ENCODE results near the gene USP14. TPM values are rescaled to one million over a fixed set of nuclear protein-coding genes. Genes with fewer than 3 reads are reported as not detected.

Gene USP14
- total and polyA plus RNA-seq, 2 donors (not counting 3 experiments of a cell fraction or from before 2014, with no cell fraction given): 13.2 to 98.4 TPM

DNA sequence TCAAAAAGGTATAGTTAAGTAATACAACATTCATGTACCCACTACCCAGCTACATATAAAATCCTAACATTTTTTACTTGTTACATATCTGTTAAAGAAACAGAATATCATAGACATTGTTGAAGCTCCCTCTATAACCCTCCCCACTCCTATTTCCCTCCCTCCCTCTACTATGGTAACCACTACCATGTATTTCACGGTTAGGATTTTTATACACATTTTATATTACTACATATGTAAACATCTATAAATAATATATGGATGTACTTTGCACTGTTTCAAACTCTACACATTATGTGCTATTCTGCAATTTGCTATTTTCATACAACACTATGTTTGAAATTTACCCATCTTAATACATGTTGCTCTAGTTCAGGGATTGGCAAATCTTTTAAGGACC is 73.2 kb downstream of the USP14 start:
- H3K9ac ChIP-seq (replicated peaks; ENCODE audit: extremely low read depth, insufficient read depth, low read length): no peak overlapping the region

More for the DNA sequence above, 73.2 kb downstream of the USP14 start:
- Histone ChIP-seq H3K27ac (ENCODE audit: insufficient read depth, low read depth, low read length) (no peak overlapping the region), H3K27me3 (ENCODE audit: control insufficient read depth in 2 of 2, insufficient read depth in 2 of 2, low read length in 2 of 2) (no peaks in the 10 kb centered on the region), H4K20me1 (replicated peaks; ENCODE audit: control insufficient read depth, extremely low read depth, insufficient read depth, low read length) (no peaks in the 10 kb centered on the region), H3K36me3 (ENCODE audit: control insufficient read depth in 2 of 2, extremely low read depth in 1 of 2, insufficient read depth in 2 of 2, low read length in 2 of 2) (no peaks in the 10 kb centered on the region), H3K9me1 (replicated peaks; ENCODE audit: control insufficient read depth, extremely low read depth, insufficient read depth, low read length) (no peaks in the 10 kb centered on the region), H3K9me3 (replicated peaks; ENCODE audit: control insufficient read depth, insufficient read depth, low read length) (no peaks in the 10 kb centered on the region), H3K4me2 (ENCODE audit: insufficient read depth, low read length) (no peak overlapping the region), H3K4me1 (ENCODE audit: control insufficient read depth, extremely low read depth, insufficient read depth, low read length) (no peaks in the 10 kb centered on the region), H3K4me3 (replicated peaks in 1 of 3; ENCODE audit: insufficient read depth in 1 of 3, low read depth in 1 of 3, low read length in 3 of 3) (no peak overlapping the region), H2AFZ (ENCODE audit: low read depth, low read length) (no peak overlapping the region), H3K79me2 (ENCODE audit: control insufficient read depth, insufficient read depth, low read length) (no peaks in the 10 kb centered on the region)
- dilution Hi-C loops (cut with MboI; ENCODE audit: extremely low pct_ligation_motif_present, low sequenced_read_pairs) (no loop called here), intact Hi-C loops (cut with micrococcal nuclease) (no loop called here)
- BruUV-seq (replicated peaks): no TSS peak
- no peak for DNase-seq (ENCODE audit: low read depth, low spot score)
- TF ChIP-seq, protein P1, sequence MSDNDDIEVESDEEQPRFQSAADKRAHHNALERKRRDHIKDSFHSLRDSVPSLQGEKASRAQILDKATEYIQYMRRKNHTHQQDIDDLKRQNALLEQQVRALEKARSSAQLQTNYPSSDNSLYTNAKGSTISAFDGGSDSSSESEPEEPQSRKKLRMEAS (IDR thresholded peaks at IDR 0.05; ENCODE audit: insufficient read depth, insufficient read length): no peak
- TF ChIP-seq, protein P2, sequence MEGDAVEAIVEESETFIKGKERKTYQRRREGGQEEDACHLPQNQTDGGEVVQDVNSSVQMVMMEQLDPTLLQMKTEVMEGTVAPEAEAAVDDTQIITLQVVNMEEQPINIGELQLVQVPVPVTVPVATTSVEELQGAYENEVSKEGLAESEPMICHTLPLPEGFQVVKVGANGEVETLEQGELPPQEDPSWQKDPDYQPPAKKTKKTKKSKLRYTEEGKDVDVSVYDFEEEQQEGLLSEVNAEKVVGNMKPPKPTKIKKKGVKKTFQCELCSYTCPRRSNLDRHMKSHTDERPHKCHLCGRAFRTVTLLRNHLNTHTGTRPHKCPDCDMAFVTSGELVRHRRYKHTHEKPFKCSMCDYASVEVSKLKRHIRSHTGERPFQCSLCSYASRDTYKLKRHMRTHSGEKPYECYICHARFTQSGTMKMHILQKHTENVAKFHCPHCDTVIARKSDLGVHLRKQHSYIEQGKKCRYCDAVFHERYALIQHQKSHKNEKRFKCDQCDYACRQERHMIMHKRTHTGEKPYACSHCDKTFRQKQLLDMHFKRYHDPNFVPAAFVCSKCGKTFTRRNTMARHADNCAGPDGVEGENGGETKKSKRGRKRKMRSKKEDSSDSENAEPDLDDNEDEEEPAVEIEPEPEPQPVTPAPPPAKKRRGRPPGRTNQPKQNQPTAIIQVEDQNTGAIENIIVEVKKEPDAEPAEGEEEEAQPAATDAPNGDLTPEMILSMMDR (IDR thresholded peaks at IDR 0.05; ENCODE audit: extremely low read depth in 1 of 2, insufficient read depth in 1 of 2, low read depth in 1 of 2, low read length in 2 of 2): no peak
- TF ChIP-seq GATA2 (IDR thresholded peaks at IDR 0.05; ENCODE audit: insufficient read depth, insufficient read length, low read depth, low read length) (no peak), JUN (IDR thresholded peaks at IDR 0.05; ENCODE audit: borderline replicate concordance, insufficient read depth, insufficient read length, low read depth) (no peak), POLR2A (IDR thresholded peaks at IDR 0.05; ENCODE audit: low read depth, low read length) (no peak), MYC (IDR thresholded peaks at IDR 0.05; ENCODE audit: low read depth, low read length) (no peak), FOS (IDR thresholded peaks at IDR 0.05; ENCODE audit: borderline replicate concordance, insufficient read depth, low read length) (no peak), EZH2 (IDR thresholded peaks at IDR 0.05; ENCODE audit: borderline replicate concordance, low read depth, low read length, severe bottlenecking) (no peak), POLR2AphosphoS5 (IDR thresholded peaks at IDR 0.05; ENCODE audit: insufficient read depth, low read depth, low read length) (no peak)
- ChIA-PET CTCF (interaction anchor here (1.0 kb wide), 1 partner anchor 11 kb away, joined by 6 read pairs; no protein-coding TSS in a partner anchor), POLR2A (no interaction called here)
- FAIRE-seq: no peak
